GM10248 (cell line): Measurements from ENCODE around the gene MAP3K3.

Source experiments
- CTCF ChIA-PET: fragments of 300-600 bp; sonication (Branson Sonifier 250); formaldehyde crosslinking; extraction: SDS; loops from one replicate; lab custom pipeline; 2021; ENCODE audit warnings: antibody characterized with exemption; lab: Yijun Ruan, JAX
- POLR2A ChIA-PET: fragments of 350-650 bp; sonication (Branson Sonifier 250); formaldehyde crosslinking; extraction: SDS; loops from one replicate; lab custom pipeline; 2020; ENCODE audit warnings: antibody characterized with exemption; lab: Yijun Ruan, JAX
- DNase-seq: peaks from one replicate; pipeline ENCODE4 v3.0.0; 2012; ENCODE audit errors: extremely low spot score
- CTCF ChIP-seq: IDR thresholded peaks from 2 replicates; pipeline ENCODE4 v1.5.1; 2012; ENCODE audit warnings: mild to moderate bottlenecking, low read depth; ENCODE audit errors: extremely low read depth, missing control alignments, control extremely low read depth

Gene MAP3K3

GRCh38 chr17:63702721-63703015, 80.5 kb downstream of the MAP3K3 start:
- no peak for DNase-seq
- ChIA-PET CTCF (interaction anchor here (0.9 to 1.0 kb wide), 2 partner anchors 11 to 19 kb away, joined by 3 to 5 read pairs; no protein-coding TSS in a partner anchor), POLR2A (no interaction called here)
- no peak for TF ChIP-seq CTCF

- ChIA-PET CTCF (interaction anchor here (0.9 to 1.0 kb wide), 2 partner anchors 11 to 19 kb away, joined by 3 to 5 read pairs; no protein-coding TSS in a partner anchor), POLR2A (no interaction called here)
- no peak for TF ChIP-seq CTCF
- no peak for DNase-seq
Measured at GRCh38 chr17:63703029-63703428, 80.8 kb downstream of the MAP3K3 start.

GRCh38 chr17:63703556-63704258, 81.5 kb downstream of the MAP3K3 start:
- CTCF ChIA-PET: interaction anchor here (1.0 kb wide), 1 partner anchor 18 kb away, joined by 3 read pairs; no protein-coding TSS in a partner anchor
- no peak for DNase-seq
- POLR2A ChIA-PET: interaction anchor here (0.6 kb wide), 1 partner anchor 18 kb away, joined by 3 read pairs; no protein-coding TSS in a partner anchor
- TF ChIP-seq CTCF: no peak

GRCh38 chr17:63704259-63704576, 82.0 kb downstream of the MAP3K3 start:
- ChIA-PET POLR2A (interaction anchor here (0.6 kb wide), 2 partner anchors 18 to 106 kb away, joined by 3 to 4 read pairs; no protein-coding TSS in a partner anchor), CTCF (no interaction called here)
- TF ChIP-seq CTCF: no peak
- no peak for DNase-seq

GRCh38 chr17:63704836-63705235, 82.6 kb downstream of the MAP3K3 start:
- POLR2A ChIA-PET: interaction anchor here (0.6 kb wide), 1 partner anchor 105 kb away, joined by 4 read pairs; no protein-coding TSS in a partner anchor
- CTCF ChIA-PET: interaction anchor here (1.0 kb wide), 1 partner anchor 9 kb away, joined by 3 read pairs; no protein-coding TSS in a partner anchor
- DNase-seq: no peak
- no peak for TF ChIP-seq CTCF

GRCh38 chr17:63705657-63706056, 83.4 kb downstream of the MAP3K3 start:
- no peak for TF ChIP-seq CTCF
- no peak for DNase-seq
- POLR2A ChIA-PET: no interaction called here
- CTCF ChIA-PET: interaction anchor here (1.0 to 1.9 kb wide), 2 partner anchors 8 kb away, joined by 3 to 4 read pairs; no protein-coding TSS in a partner anchor
